CD4-positive, alpha-beta T cell treated with Interleukin-17A for 4 hours (primary cell): ENCODE results near the gene TSC1.
"Not testable (repeated sequence)": the region's sequence is repeated elsewhere in the genome, so short reads cannot be mapped to it uniquely, and the experiment has no call there.

Experiments
- DNase-seq: peaks from one replicate; pipeline ENCODE4 v3.0.0-alpha.2; 2020; ENCODE audit warnings: mixed read lengths

TSC1 gene

GRCh38 chr9:132975961-132976360 lies 31.5 kb upstream of the TSC1 start:
- no peak for DNase-seq

- no peak for DNase-seq
Observed at GRCh38 chr9:132973713-132974112, 29.3 kb upstream of the TSC1 start.

GRCh38 chr9:132973166-132973565 lies 28.8 kb upstream of the TSC1 start:
- DNase-seq = no peak

- DNase-seq = no peak
Observed at GRCh38 chr9:132970324-132971062, 26.1 kb upstream of the TSC1 start.

GRCh38 chr9:132969783-132970182 lies 25.4 kb upstream of the TSC1 start:
- DNase-seq = no peak

- not testable (repeated sequence) for DNase-seq
Observed at GRCh38 chr9:132967908-132968307, 23.5 kb upstream of the TSC1 start.

GRCh38 chr9:132965478-132965877 lies 21.1 kb upstream of the TSC1 start:
- no peak for DNase-seq

- no peak for DNase-seq
Observed at GRCh38 chr9:132961002-132961401, 16.6 kb upstream of the TSC1 start.

- DNase-seq = no peak
Observed at GRCh38 chr9:132957805-132958204, 13.4 kb upstream of the TSC1 start.

GRCh38 chr9:132955768-132956167 lies 11.4 kb upstream of the TSC1 start:
- no peak for DNase-seq

GRCh38 chr9:132955123-132955522 lies 10.7 kb upstream of the TSC1 start:
- no peak for DNase-seq

GRCh38 chr9:132949709-132950108 lies 5.3 kb upstream of the TSC1 start:
- no peak for DNase-seq

GRCh38 chr9:132948482-132949050 lies 4.2 kb upstream of the TSC1 start:
- DNase-seq = no peak

GRCh38 chr9:132947756-132948155 lies 3.3 kb upstream of the TSC1 start:
- DNase-seq = no peak

- DNase-seq = no peak
Observed at GRCh38 chr9:132946631-132947295, 2.3 kb upstream of the TSC1 start.

- no peak for DNase-seq
Observed at GRCh38 chr9:132946211-132946610, 1.8 kb upstream of the TSC1 start.

- DNase-seq = no peak
Observed at GRCh38 chr9:132945186-132946130, 1.0 kb upstream of the TSC1 start.

GRCh38 chr9:132943651-132944293 lies 644 bp downstream of the TSC1 start:
- DNase-seq = no peak

GRCh38 chr9:132942541-132943182 lies 1.8 kb downstream of the TSC1 start:
- DNase-seq = no peak

GRCh38 chr9:132939169-132939568 lies 5.2 kb downstream of the TSC1 start:
- no peak for DNase-seq

GRCh38 chr9:132937463-132937901 lies 6.9 kb downstream of the TSC1 start:
- no peak for DNase-seq

- DNase-seq = no peak
Observed at GRCh38 chr9:132935026-132935425, 9.4 kb downstream of the TSC1 start.
